IMR-90 (cell line): ENCODE results near the gene NEURL1B. TPM values are rescaled to one million over a fixed set of nuclear protein-coding genes. Genes with fewer than 3 reads are reported as not detected.
A peak's percentile ranks its signal among the peaks of the same experiment; 100 is the strongest.

Experiments
- ATAC-seq: fragments of 200-7000 bp; cut with Tn5 transposase; 2 replicates; pipeline ENCODE4 v1.9.1; 2020; ENCODE audit warnings: low read depth, mild to moderate bottlenecking, moderate library complexity
- BruUV-seq: library from RNA; stranded (reverse); fragments of 400-500 nt; replicated peaks from 2 replicates; lab custom pipeline; 2021; lab: Mats Ljungman, UMichigan
- CTCF ChIA-PET: fragments of 300-600 bp; formaldehyde crosslinking; extraction: SDS; loops from one replicate; lab custom pipeline; 2021; ENCODE audit warnings: antibody characterized with exemption; lab: Yijun Ruan, JAX
- POLR2A ChIA-PET: fragments of 300-600 bp; sonication (Branson Sonifier 250); formaldehyde crosslinking; loops from one replicate; lab custom pipeline; 2022; ENCODE audit warnings: antibody characterized with exemption; ENCODE audit not compliant: unreplicated experiment; lab: Charles Lee
- DNase-seq: peaks from one replicate; pipeline ENCODE4 v3.0.0; 2013
- H2AFZ ChIP-seq: replicated peaks from 2 replicates; pipeline ENCODE3; 2013; ENCODE audit warnings: low read length, mild to moderate bottlenecking; ENCODE audit not compliant: poor library complexity
- H2AK5ac ChIP-seq: 2 replicates; pipeline ENCODE4 v1.6.1; 2013; ENCODE audit warnings: low read depth, low read length, inconsistent platforms
- H2AK9ac ChIP-seq: replicated peaks from 2 replicates; pipeline ENCODE3; 2013; ENCODE audit warnings: mild to moderate bottlenecking, low read depth, low read length, moderate library complexity; ENCODE audit not compliant: poor library complexity
- H2BK120ac ChIP-seq: 2 replicates; pipeline ENCODE4 v1.6.1; 2013; ENCODE audit warnings: low read depth, low read length, inconsistent platforms
- H2BK15ac ChIP-seq: 3 replicates; pipeline ENCODE4 v1.6.1; 2013; ENCODE audit warnings: low read depth, low read length, inconsistent platforms
- H2BK20ac ChIP-seq: 2 replicates; pipeline ENCODE4 v1.6.1; 2013; ENCODE audit warnings: low read depth, mild to moderate bottlenecking, inconsistent platforms, low read length, moderate library complexity
- H2BK5ac ChIP-seq: 2 replicates; pipeline ENCODE4 v1.6.1; 2013; ENCODE audit warnings: mild to moderate bottlenecking, low read depth, low read length, inconsistent platforms; ENCODE audit not compliant: poor library complexity, severe bottlenecking
- H3K14ac ChIP-seq: replicated peaks from 2 replicates; pipeline ENCODE4 v1.6.1; 2013; ENCODE audit warnings: low read depth, low read length, inconsistent platforms
- H3K18ac ChIP-seq: 2 replicates; pipeline ENCODE4 v1.6.1; 2013; ENCODE audit warnings: low read depth, low read length, control low read depth
- H3K23ac ChIP-seq: 2 replicates; pipeline ENCODE4 v1.6.1; 2013; ENCODE audit warnings: low read depth, low read length, inconsistent platforms
- H3K27ac ChIP-seq: 2 replicates; pipeline ENCODE4 v1.5.1; 2013; ENCODE audit warnings: mild to moderate bottlenecking, control low read depth, low read length; ENCODE audit not compliant: insufficient read depth
- H3K27me3 ChIP-seq: 2 replicates; pipeline ENCODE4 v1.6.1; 2013; ENCODE audit warnings: low read length; ENCODE audit not compliant: control insufficient read depth, insufficient read depth
- H3K36me3 ChIP-seq: 2 replicates; pipeline ENCODE4 v1.6.1; 2013; ENCODE audit warnings: low read length, mixed read lengths; ENCODE audit not compliant: control insufficient read depth, insufficient read depth
- H3K4ac ChIP-seq: 2 replicates; pipeline ENCODE4 v1.6.1; 2013; ENCODE audit warnings: low read depth, low read length, inconsistent platforms
- H3K4me1 ChIP-seq: 2 replicates; pipeline ENCODE4 v1.6.1; 2013; ENCODE audit warnings: low read length, mixed read lengths; ENCODE audit not compliant: control insufficient read depth, insufficient read depth
- H3K4me2 ChIP-seq: 2 replicates; pipeline ENCODE4 v1.6.1; 2013; ENCODE audit warnings: low read depth, mild to moderate bottlenecking, control low read depth, low read length, moderate library complexity
- H3K4me3 ChIP-seq: 2 replicates; pipeline ENCODE4 v1.5.1; 2013; ENCODE audit warnings: low read depth, mild to moderate bottlenecking, control low read depth, low read length, moderate library complexity; ENCODE audit not compliant: insufficient read depth
- H3K56ac ChIP-seq: 2 replicates; pipeline ENCODE4 v1.6.1; 2013; ENCODE audit warnings: low read length, inconsistent platforms; ENCODE audit not compliant: insufficient read depth; ENCODE audit errors: extremely low read depth
- H3K79me1 ChIP-seq, 2 experiments: 2 replicates each; pipeline ENCODE4 v1.6.1; 2013; ENCODE audit warnings: low read length in 2 of 2, inconsistent platforms in 1 of 2, low read depth in 1 of 2
- H3K9ac ChIP-seq: 2 replicates; pipeline ENCODE4 v1.6.1; 2013; ENCODE audit warnings: low read depth, low read length, control low read depth
- H3K9me1 ChIP-seq: 2 replicates; pipeline ENCODE4 v1.6.1; 2013; ENCODE audit warnings: low read length, inconsistent platforms; ENCODE audit not compliant: insufficient read depth
- H3K9me3 ChIP-seq: 2 replicates; pipeline ENCODE4 v1.6.1; 2013; ENCODE audit warnings: low read length; ENCODE audit not compliant: control insufficient read depth, insufficient read depth
- H4K20me1 ChIP-seq: 2 replicates; pipeline ENCODE4 v1.6.1; 2013; ENCODE audit warnings: low read length, inconsistent platforms; ENCODE audit not compliant: insufficient read depth
- H4K5ac ChIP-seq: 2 replicates; pipeline ENCODE4 v1.6.1; 2013; ENCODE audit warnings: mild to moderate bottlenecking, low read depth, low read length, control low read depth
- H4K8ac ChIP-seq, 2 experiments: 2 replicates each; pipeline ENCODE4 v1.6.1; 2013; ENCODE audit warnings: low read depth in 2 of 2, low read length in 2 of 2, control low read depth in 1 of 2, inconsistent platforms in 1 of 2
- H4K91ac ChIP-seq: 2 replicates; pipeline ENCODE4 v1.6.1; 2013; ENCODE audit warnings: low read depth, low read length, inconsistent platforms; ENCODE audit not compliant: insufficient read depth
- BHLHE40 ChIP-seq: fragments of 150-350 bp; IDR thresholded peaks from 2 replicates; pipeline ENCODE4 v1.6.1; 2016; ENCODE audit warnings: mild to moderate bottlenecking, low read depth, low read length
- CEBPB ChIP-seq: IDR thresholded peaks from 2 replicates; pipeline ENCODE4 v1.6.1; 2012; ENCODE audit warnings: low read depth, low read length, improper control_type of control experiment
- CHD1 ChIP-seq: IDR thresholded peaks from 2 replicates; pipeline ENCODE4 v1.6.1; 2012; ENCODE audit warnings: low read depth, low read length, improper control_type of control experiment
- FOS ChIP-seq: fragments of 150-350 bp; IDR thresholded peaks from 2 replicates; pipeline ENCODE4 v1.6.1; 2016; ENCODE audit warnings: low read depth, low read length
- MAFK ChIP-seq: IDR thresholded peaks from 2 replicates; pipeline ENCODE4 v1.6.1; 2012; ENCODE audit warnings: low read depth, low read length, improper control_type of control experiment
- MAZ ChIP-seq: IDR thresholded peaks from 2 replicates; pipeline ENCODE4 v1.6.1; 2012; ENCODE audit warnings: low read depth, mild to moderate bottlenecking, low read length, improper control_type of control experiment, moderate library complexity, borderline replicate concordance
- MXI1 ChIP-seq: IDR thresholded peaks from 2 replicates; pipeline ENCODE4 v1.6.1; 2012; ENCODE audit warnings: low read depth, mild to moderate bottlenecking, low read length, moderate library complexity, borderline replicate concordance
- NFE2L2 ChIP-seq: fragments of 150-350 bp; IDR thresholded peaks from 2 replicates; pipeline ENCODE4 v1.6.1; 2016; ENCODE audit warnings: low read depth, mild to moderate bottlenecking, low read length
- POLR2A ChIP-seq: IDR thresholded peaks from 2 replicates; pipeline ENCODE4 v1.6.1; 2012; ENCODE audit warnings: mild to moderate bottlenecking, low read depth, low read length
- RAD21 ChIP-seq: IDR thresholded peaks from 2 replicates; pipeline ENCODE4 v1.6.1; 2012; ENCODE audit warnings: low read length, improper control_type of control experiment
- RCOR1 ChIP-seq: IDR thresholded peaks from 2 replicates; pipeline ENCODE4 v1.6.1; 2012; ENCODE audit warnings: mild to moderate bottlenecking, low read length, improper control_type of control experiment; ENCODE audit not compliant: insufficient replicate concordance
- RFX5 ChIP-seq: IDR thresholded peaks from 2 replicates; pipeline ENCODE4 v1.8.0; 2012; ENCODE audit warnings: low read depth, mild to moderate bottlenecking, low read length, moderate library complexity
- SMC3 ChIP-seq: fragments of 150-350 bp; IDR thresholded peaks from 2 replicates; pipeline ENCODE4 v1.6.1; 2016; ENCODE audit warnings: low read depth, mild to moderate bottlenecking, antibody characterized with exemption, low read length, moderate library complexity
- WGBS, 2 experiments: methylation state at CpG; one replicate each; pipeline versions ENCODE4 v1.1.5 to v1.1.7; 2013; ENCODE audit warnings: missing lambda C conversion rate in 2 of 2; ENCODE audit not compliant: insufficient read length in 1 of 2; ENCODE audit errors: extremely low coverage in 2 of 2; 5-methylcytosine and 5-hydroxymethylcytosine counted together
- dilution Hi-C: fragments of 300-500 bp; cut with HindIII; formaldehyde crosslinking; loops from one replicate; pipeline ENCODE4 v1.14.3; 2018; ENCODE audit warnings: low sequenced_read_pairs; ENCODE audit not compliant: unreplicated experiment
- in situ Hi-C: fragments of 300-500 bp; cut with MboI; formaldehyde crosslinking; loops from 3 replicates; pipeline ENCODE4 v1.14.3; 2019; ENCODE audit warnings: low sequenced_read_pairs, inconsistent platforms, mixed read lengths
- intact Hi-C: fragments of 100-400 bp; cut with micrococcal nuclease; formaldehyde crosslinking; loops from 2 replicates; pipeline ENCODE4 v1.10.0; 2022
- polyA plus RNA-seq, 3 experiments: library from polyadenylated mRNA; depleted of rRNA; stranded (reverse); fragments of >200 nt; gene quantifications; 2 replicates each; pipeline ENCODE4 v1.2.3, GENCODE V29; 2012; ENCODE audit warnings: low replicate concordance in 1 of 3
- total RNA-seq: library from RNA; depleted of rRNA; stranded (reverse); fragments of >200 nt; gene quantifications from 2 replicates; pipeline ENCODE4 v1.2.3, GENCODE V29; 2012
- TF ChIP-seq, protein P1 (sequence below): fragments of 150-350 bp; IDR thresholded peaks from 2 replicates; pipeline ENCODE4 v1.6.1; 2017; ENCODE audit warnings: mild to moderate bottlenecking, antibody characterized with exemption, low read length, low read depth
- TF ChIP-seq, protein P2 (sequence below): conservative IDR thresholded peaks from 2 replicates; pipeline ENCODE4 v1.5.1; 2012; ENCODE audit warnings: mild to moderate bottlenecking, low read depth, low read length, improper control_type of control experiment
- TF ChIP-seq, protein P3 (sequence below): fragments of 150-350 bp; IDR thresholded peaks from 2 replicates; pipeline ENCODE4 v1.6.1; 2016; ENCODE audit warnings: low read depth, mild to moderate bottlenecking, low read length, moderate library complexity, borderline replicate concordance

Gene NEURL1B
- total and polyA plus RNA-seq, 2 of the 4 experiments (the other 2 are of a cell fraction) = 1.8 to 2.8 TPM

- intact Hi-C loops (loop anchor here (5.0 kb wide), 1 partner anchor 36 kb away; no protein-coding TSS in a partner anchor), in situ Hi-C loops (no loop called here), dilution Hi-C loops (no loop called here)
- Histone ChIP-seq H3K27me3 (no peaks in the 10 kb centered on the region), H3K4me2 (no peak overlapping the region), H2AK9ac (peak overlapping the region; percentile 15), H3K4me3 (no peak overlapping the region), H3K23ac (0 out of 2 replicates have a peak overlapping the region, but pooled peaks have one; percentile 50), H3K9ac (no peak overlapping the region), H3K14ac (0 out of 2 replicates have a peak overlapping the region, but pooled peaks have one; percentile 42), H3K9me1 (peaks cover 33% of the 10 kb centered on the region), H2BK15ac (0 out of 3 replicates have a peak overlapping the region, but pooled peaks have one; percentile 82), H3K4ac (peak overlapping the region; percentile 76), H4K91ac (peak overlapping the region; percentile 61), H3K9me3 (no peaks in the 10 kb centered on the region), H3K4me1 (peaks cover 47% of the 10 kb centered on the region), H3K36me3 (no peaks in the 10 kb centered on the region), H2BK5ac (no peak overlapping the region), H3K18ac (no peak overlapping the region), H2AFZ (no peak overlapping the region), H3K27ac (no peak overlapping the region), H4K8ac (no peak overlapping the region; a peak in 1 of 4 replicates), H2BK120ac (peak overlapping the region; percentile 94), H3K79me1 (peaks cover 25 to 72% of the 10 kb centered on the region in 2 experiments; a peak in 3 of 4 replicates), H4K20me1 (no peaks in the 10 kb centered on the region), H2BK20ac (peak overlapping the region; percentile 91), H2AK5ac (peak overlapping the region; percentile 69), H3K56ac (no peak overlapping the region), H4K5ac (no peak overlapping the region)
- BruUV-seq = no TSS peak
- POLR2A ChIA-PET = no interaction called here
- DNase-seq (no peak), ATAC-seq (no peak)
- CTCF ChIA-PET = no interaction called here
- 95% methylated on average over 8 of the region's 9 CpGs; no CpG with 5 or more reads in 1 of the 2 experiments for WGBS, 2 experiments
- TF ChIP-seq RFX5 (no peak), RAD21 (no peak), BHLHE40 (no peak), FOS (no peak), SMC3 (no peak), MAZ (no peak), CEBPB (no peak), MAFK (no peak), CHD1 (no peak), RCOR1 (no peak), MXI1 (no peak), POLR2A (no peak), NFE2L2 (no peak)
- TF ChIP-seq, protein P1, sequence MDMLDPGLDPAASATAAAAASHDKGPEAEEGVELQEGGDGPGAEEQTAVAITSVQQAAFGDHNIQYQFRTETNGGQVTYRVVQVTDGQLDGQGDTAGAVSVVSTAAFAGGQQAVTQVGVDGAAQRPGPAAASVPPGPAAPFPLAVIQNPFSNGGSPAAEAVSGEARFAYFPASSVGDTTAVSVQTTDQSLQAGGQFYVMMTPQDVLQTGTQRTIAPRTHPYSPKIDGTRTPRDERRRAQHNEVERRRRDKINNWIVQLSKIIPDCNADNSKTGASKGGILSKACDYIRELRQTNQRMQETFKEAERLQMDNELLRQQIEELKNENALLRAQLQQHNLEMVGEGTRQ = no peak
- TF ChIP-seq, protein P2, sequence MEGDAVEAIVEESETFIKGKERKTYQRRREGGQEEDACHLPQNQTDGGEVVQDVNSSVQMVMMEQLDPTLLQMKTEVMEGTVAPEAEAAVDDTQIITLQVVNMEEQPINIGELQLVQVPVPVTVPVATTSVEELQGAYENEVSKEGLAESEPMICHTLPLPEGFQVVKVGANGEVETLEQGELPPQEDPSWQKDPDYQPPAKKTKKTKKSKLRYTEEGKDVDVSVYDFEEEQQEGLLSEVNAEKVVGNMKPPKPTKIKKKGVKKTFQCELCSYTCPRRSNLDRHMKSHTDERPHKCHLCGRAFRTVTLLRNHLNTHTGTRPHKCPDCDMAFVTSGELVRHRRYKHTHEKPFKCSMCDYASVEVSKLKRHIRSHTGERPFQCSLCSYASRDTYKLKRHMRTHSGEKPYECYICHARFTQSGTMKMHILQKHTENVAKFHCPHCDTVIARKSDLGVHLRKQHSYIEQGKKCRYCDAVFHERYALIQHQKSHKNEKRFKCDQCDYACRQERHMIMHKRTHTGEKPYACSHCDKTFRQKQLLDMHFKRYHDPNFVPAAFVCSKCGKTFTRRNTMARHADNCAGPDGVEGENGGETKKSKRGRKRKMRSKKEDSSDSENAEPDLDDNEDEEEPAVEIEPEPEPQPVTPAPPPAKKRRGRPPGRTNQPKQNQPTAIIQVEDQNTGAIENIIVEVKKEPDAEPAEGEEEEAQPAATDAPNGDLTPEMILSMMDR = no peak
- TF ChIP-seq, protein P3, sequence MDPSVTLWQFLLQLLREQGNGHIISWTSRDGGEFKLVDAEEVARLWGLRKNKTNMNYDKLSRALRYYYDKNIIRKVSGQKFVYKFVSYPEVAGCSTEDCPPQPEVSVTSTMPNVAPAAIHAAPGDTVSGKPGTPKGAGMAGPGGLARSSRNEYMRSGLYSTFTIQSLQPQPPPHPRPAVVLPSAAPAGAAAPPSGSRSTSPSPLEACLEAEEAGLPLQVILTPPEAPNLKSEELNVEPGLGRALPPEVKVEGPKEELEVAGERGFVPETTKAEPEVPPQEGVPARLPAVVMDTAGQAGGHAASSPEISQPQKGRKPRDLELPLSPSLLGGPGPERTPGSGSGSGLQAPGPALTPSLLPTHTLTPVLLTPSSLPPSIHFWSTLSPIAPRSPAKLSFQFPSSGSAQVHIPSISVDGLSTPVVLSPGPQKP = no peak
Measured at GRCh38 chr5:172661526-172661925, 20.5 kb downstream of the NEURL1B start.
